HepG2 (cell line): ENCODE data around the gene TAS2R4. TPM values are rescaled to one million over a fixed set of nuclear protein-coding genes. Genes with fewer than 3 reads are reported as not detected.

Experiments used
- CBX1 ChIP-seq: IDR thresholded peaks from one replicate; pipeline ENCODE4 v1.6.1; 2016; ENCODE audit warnings: antibody characterized with exemption, low read depth
- FOSL2 ChIP-seq: sonication (generic); formaldehyde crosslinking; IDR thresholded peaks from 2 replicates; pipeline ENCODE4 v1.4.0; 2020; ENCODE audit warnings: missing genetic modification reagents
- GTF2F1 ChIP-seq: fragments of 150-350 bp; IDR thresholded peaks from 2 replicates; pipeline ENCODE4 v1.6.1; 2014; ENCODE audit warnings: low read length
- HNF4G ChIP-seq, 2 experiments: sonication (generic) in 1 of 2; formaldehyde crosslinking in 1 of 2; IDR thresholded peaks; 2 replicates each; pipeline versions ENCODE4 v1.4.0 to v1.6.1; 2011 to 2020; ENCODE audit warnings: borderline replicate concordance in 2 of 2, low read depth in 2 of 2, mild to moderate bottlenecking in 2 of 2, low read length in 1 of 2, missing genetic modification reagents in 1 of 2, moderate library complexity in 1 of 2
- MAFF ChIP-seq: IDR thresholded peaks from 2 replicates; pipeline ENCODE4 v1.6.1; 2011; ENCODE audit warnings: low read depth, low read length, improper control_type of control experiment
- MEF2D ChIP-seq: sonication (generic); formaldehyde crosslinking; IDR thresholded peaks from 2 replicates; pipeline ENCODE4 v1.5.1; 2020; ENCODE audit warnings: mild to moderate bottlenecking, missing genetic modification reagents
- MXD1 ChIP-seq: sonication (generic); formaldehyde crosslinking; IDR thresholded peaks from 2 replicates; pipeline ENCODE4 v1.4.0; 2020; ENCODE audit warnings: mild to moderate bottlenecking, missing genetic modification reagents
- NFKBIZ ChIP-seq: IDR thresholded peaks from 2 replicates; pipeline ENCODE4 v1.6.1; 2018; ENCODE audit warnings: missing genetic modification reagents, missing compliant biosample characterization
- SIN3B ChIP-seq: fragments of 150-350 bp; IDR thresholded peaks from 2 replicates; pipeline ENCODE4 v1.6.1; 2014; ENCODE audit warnings: low read length
- STAT6 ChIP-seq: sonication (generic); formaldehyde crosslinking; IDR thresholded peaks from 2 replicates; pipeline ENCODE4 v1.4.0; 2020; ENCODE audit warnings: missing genetic modification reagents, mild to moderate bottlenecking, borderline replicate concordance
- TBX3 ChIP-seq: fragments of 450-650 bp; IDR thresholded peaks from 2 replicates; pipeline ENCODE4 v1.6.1; 2017; ENCODE audit warnings: antibody characterized with exemption, mild to moderate bottlenecking, inconsistent platforms, borderline replicate concordance
- TRIM24 ChIP-seq: sonication (generic); formaldehyde crosslinking; IDR thresholded peaks from 2 replicates; pipeline ENCODE4 v1.8.0; 2022; ENCODE audit warnings: mild to moderate bottlenecking, missing genetic modification reagents
- ZFP41 ChIP-seq: sonication (generic); formaldehyde crosslinking; IDR thresholded peaks from 2 replicates; pipeline ENCODE4 v1.4.0; 2020; ENCODE audit warnings: mild to moderate bottlenecking, missing genetic modification reagents, borderline replicate concordance
- ZKSCAN8 ChIP-seq: IDR thresholded peaks from 2 replicates; pipeline ENCODE4 v1.6.1; 2016; ENCODE audit warnings: borderline replicate concordance, missing genetic modification reagents, missing compliant biosample characterization
- ZMYM3 ChIP-seq: sonication (generic); formaldehyde crosslinking; IDR thresholded peaks from 2 replicates; pipeline ENCODE4 v1.5.1; 2020; ENCODE audit warnings: mild to moderate bottlenecking, missing genetic modification reagents
- ZNF180 ChIP-seq: sonication (generic); formaldehyde crosslinking; IDR thresholded peaks from 2 replicates; pipeline ENCODE4 v1.4.0; 2020; ENCODE audit warnings: low read depth, missing genetic modification reagents, borderline replicate concordance
- ZNF205 ChIP-seq: IDR thresholded peaks from 2 replicates; pipeline ENCODE4 v1.6.1; 2018; ENCODE audit warnings: missing biosample characterization, missing genetic modification reagents
- ZNF451 ChIP-seq: sonication (generic); formaldehyde crosslinking; IDR thresholded peaks from 2 replicates; pipeline ENCODE4 v1.5.0; 2020; ENCODE audit warnings: mild to moderate bottlenecking, missing genetic modification reagents
- ZNF556 ChIP-seq: sonication (generic); formaldehyde crosslinking; IDR thresholded peaks from 2 replicates; pipeline ENCODE4 v1.4.0; 2020; ENCODE audit warnings: mild to moderate bottlenecking, missing genetic modification reagents, borderline replicate concordance
- ZNF747 ChIP-seq: sonication (generic); formaldehyde crosslinking; IDR thresholded peaks from 2 replicates; pipeline ENCODE4 v1.8.1; 2023; ENCODE audit warnings: missing genetic modification reagents, mild to moderate bottlenecking, borderline replicate concordance
- ZNF761 ChIP-seq: sonication (generic); formaldehyde crosslinking; conservative IDR thresholded peaks from 2 replicates; pipeline ENCODE4 v1.4.0; 2020; ENCODE audit warnings: mild to moderate bottlenecking, missing genetic modification reagents
- ZSCAN30 ChIP-seq: sonication (generic); formaldehyde crosslinking; IDR thresholded peaks from 2 replicates; pipeline ENCODE4 v1.5.0; 2020; ENCODE audit warnings: mild to moderate bottlenecking, missing genetic modification reagents
- polyA plus RNA-seq, 8 experiments: library from polyadenylated mRNA; depleted of rRNA in 3 of 8; stranded (reverse) in 7 of 8; unstranded in 1 of 8; fragments of >200 nt; fragmentation: Illumina TruSeq in 4 of 8; extraction: Trizol in 4 of 8; gene quantifications; 2 replicates each; pipeline versions ENCODE4 v1.2.1 to v1.2.3, GENCODE V29; 2011 to 2016; ENCODE audit warnings: low read depth in 4 of 8, missing spikeins in 1 of 8, mixed read lengths in 1 of 8; ENCODE audit not compliant: insufficient read depth in 1 of 8
- total RNA-seq, 5 experiments: library from RNA; depleted of rRNA; stranded (reverse); fragments of >200 nt; fragmentation: Illumina TruSeq; extraction: Trizol; gene quantifications; 2 replicates each; pipeline ENCODE4 v1.2.3, GENCODE V29; 2016; ENCODE audit warnings: low read depth in 1 of 5
- TF ChIP-seq, protein P1 (sequence below): sonication (generic); formaldehyde crosslinking; IDR thresholded peaks from 2 replicates; pipeline ENCODE4 v1.4.0; 2020; ENCODE audit warnings: missing genetic modification reagents, borderline replicate concordance

The TAS2R4 gene
- total and polyA plus RNA-seq, 2 of the 13 experiments (the other 11 are each of a cell fraction or from before 2014, with no cell fraction given): 0.71 to 0.80 TPM

GRCh38 chr7:141737836-141738591, 38.5 kb upstream of the TAS2R4 start, which contains the start of gene SSBP1 (continued):
- peak; percentile 51; the same call in 1 of the 2 replicates for TF ChIP-seq ZNF451 (CRISPR knock-in tag)
- TF ChIP-seq ZFP41 (CRISPR knock-in tag): no peak
- no peak for TF ChIP-seq ZSCAN30
- TF ChIP-seq HNF4G (IDR thresholded peaks at IDR 0.05; ENCODE audit: borderline replicate concordance, low read depth, low read length): peak; percentile 13; the same call in 1 of the 2 replicates
- no peak for TF ChIP-seq HNF4G (CRISPR knock-in tag; IDR thresholded peaks at IDR 0.05; ENCODE audit: borderline replicate concordance, low read depth)
- peak; percentile 86; the same call in 1 of the 2 replicates for TF ChIP-seq ZNF747 (CRISPR knock-in tag)
- no peak for TF ChIP-seq MAFF
- no peak for TF ChIP-seq ZNF180 (CRISPR knock-in tag)
- no peak; the same call in 1 of the 2 replicates for TF ChIP-seq STAT6 (CRISPR knock-in tag)
- TF ChIP-seq ZNF556 (CRISPR knock-in tag): peak; percentile 98
- TF ChIP-seq MEF2D (CRISPR knock-in tag): peak; percentile 78; the same call in 1 of the 2 replicates
- TF ChIP-seq TBX3: peak; percentile 29; the same call in 1 of the 2 replicates
- peak; percentile 81; the same call in 1 of the 2 replicates for TF ChIP-seq ZNF761 (CRISPR knock-in tag)
- peak; percentile 86 for TF ChIP-seq CBX1
- peak; percentile 72 for TF ChIP-seq FOSL2 (CRISPR knock-in tag)
- TF ChIP-seq ZKSCAN8 (CRISPR knock-in tag): peak; percentile 86; the same call in 1 of the 2 replicates
- peak; percentile 51; the same call in 1 of the 2 replicates for TF ChIP-seq GTF2F1
- TF ChIP-seq, protein P1, sequence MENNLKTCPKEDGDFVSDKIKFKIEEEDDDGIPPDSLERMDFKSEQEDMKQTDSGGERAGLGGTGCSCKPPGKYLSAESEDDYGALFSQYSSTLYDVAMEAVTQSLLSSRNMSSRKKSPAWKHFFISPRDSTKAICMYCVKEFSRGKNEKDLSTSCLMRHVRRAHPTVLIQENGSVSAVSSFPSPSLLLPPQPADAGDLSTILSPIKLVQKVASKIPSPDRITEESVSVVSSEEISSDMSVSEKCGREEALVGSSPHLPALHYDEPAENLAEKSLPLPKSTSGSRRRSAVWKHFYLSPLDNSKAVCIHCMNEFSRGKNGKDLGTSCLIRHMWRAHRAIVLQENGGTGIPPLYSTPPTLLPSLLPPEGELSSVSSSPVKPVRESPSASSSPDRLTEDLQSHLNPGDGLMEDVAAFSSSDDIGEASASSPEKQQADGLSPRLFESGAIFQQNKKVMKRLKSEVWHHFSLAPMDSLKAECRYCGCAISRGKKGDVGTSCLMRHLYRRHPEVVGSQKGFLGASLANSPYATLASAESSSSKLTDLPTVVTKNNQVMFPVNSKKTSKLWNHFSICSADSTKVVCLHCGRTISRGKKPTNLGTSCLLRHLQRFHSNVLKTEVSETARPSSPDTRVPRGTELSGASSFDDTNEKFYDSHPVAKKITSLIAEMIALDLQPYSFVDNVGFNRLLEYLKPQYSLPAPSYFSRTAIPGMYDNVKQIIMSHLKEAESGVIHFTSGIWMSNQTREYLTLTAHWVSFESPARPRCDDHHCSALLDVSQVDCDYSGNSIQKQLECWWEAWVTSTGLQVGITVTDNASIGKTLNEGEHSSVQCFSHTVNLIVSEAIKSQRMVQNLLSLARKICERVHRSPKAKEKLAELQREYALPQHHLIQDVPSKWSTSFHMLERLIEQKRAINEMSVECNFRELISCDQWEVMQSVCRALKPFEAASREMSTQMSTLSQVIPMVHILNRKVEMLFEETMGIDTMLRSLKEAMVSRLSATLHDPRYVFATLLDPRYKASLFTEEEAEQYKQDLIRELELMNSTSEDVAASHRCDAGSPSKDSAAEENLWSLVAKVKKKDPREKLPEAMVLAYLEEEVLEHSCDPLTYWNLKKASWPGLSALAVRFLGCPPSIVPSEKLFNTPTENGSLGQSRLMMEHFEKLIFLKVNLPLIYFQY (CRISPR knock-in tag): peak; percentile 90
- TF ChIP-seq MXD1 (CRISPR knock-in tag): peak; percentile 81
- TF ChIP-seq SIN3B: peak; percentile 88
- peak; percentile 80 for TF ChIP-seq ZMYM3
- peak; percentile 95 for TF ChIP-seq ZNF205 (CRISPR knock-in tag)
- no peak for TF ChIP-seq TRIM24 (CRISPR knock-in tag)
- peak; percentile 71; the same call in 1 of the 2 replicates for TF ChIP-seq NFKBIZ
